ENCODE measurements around the gene USP44.

USP44 gene

GRCh38 chr12:95551305-95551704, at the start of gene USP44:
TSS of gene USP44 (minus strand) at chr12:95551476. CDS start at chr12:95534256, 17,220 bp downstream.
- Histone ChIP-seq H3K4me3 (ENCODE audit: low read length in 2 of 2) (no peak within 1 kb of the TSS), H3K4me1 (ENCODE audit: control insufficient read depth in 2 of 2, insufficient read depth in 2 of 2, low read length in 2 of 2) (peaks cover 0 to 9% of the 10 kb centered on the region in 2 donors), H3K9me3 (ENCODE audit: control insufficient read depth in 2 of 2, low read length in 2 of 2) (no peaks in the 10 kb centered on the region), H3K27me3 (ENCODE audit: control insufficient read depth in 2 of 2, insufficient read depth in 2 of 2, low read length in 2 of 2) (peaks cover 2 to 11% of the 10 kb centered on the region in 2 donors), H3K27ac (ENCODE audit: low read depth in 2 of 2, low read length in 2 of 2) (no peak within 1 kb of the TSS), H3K9ac (ENCODE audit: low read depth in 1 of 2, low read length in 2 of 2) (no peak within 1 kb of the TSS), H3K36me3 (ENCODE audit: control insufficient read depth in 2 of 2, insufficient read depth in 2 of 2, low read length in 2 of 2) (no peaks in the 10 kb centered on the region)

GRCh38 chr12:95600567-95600966, 49.3 kb upstream of the USP44 start:
- H3K9me3 ChIP-seq (ENCODE audit: control insufficient read depth in 2 of 2, low read length in 2 of 2), result no peaks in the 10 kb centered on the region
- H3K27ac ChIP-seq (ENCODE audit: low read depth in 2 of 2, low read length in 2 of 2), result no peak overlapping the region
- H3K36me3 ChIP-seq (ENCODE audit: control insufficient read depth in 2 of 2, insufficient read depth in 2 of 2, low read length in 2 of 2), result no peaks in the 10 kb centered on the region
- no peaks in the 10 kb centered on the region for H3K4me1 ChIP-seq (ENCODE audit: control insufficient read depth in 2 of 2, insufficient read depth in 2 of 2, low read length in 2 of 2)
- H3K4me3 ChIP-seq (ENCODE audit: low read length in 2 of 2), result no peak overlapping the region
- H3K27me3 ChIP-seq (ENCODE audit: control insufficient read depth in 2 of 2, insufficient read depth in 2 of 2, low read length in 2 of 2), result no peaks in the 10 kb centered on the region
- H3K9ac ChIP-seq (ENCODE audit: low read depth in 1 of 2, low read length in 2 of 2), result no peak overlapping the region

GRCh38 chr12:95599880-95600279, 48.6 kb upstream of the USP44 start:
- H3K4me1 ChIP-seq (ENCODE audit: control insufficient read depth in 2 of 2, insufficient read depth in 2 of 2, low read length in 2 of 2), result no peaks in the 10 kb centered on the region
- H3K27me3 ChIP-seq (ENCODE audit: control insufficient read depth in 2 of 2, insufficient read depth in 2 of 2, low read length in 2 of 2), result no peaks in the 10 kb centered on the region
- H3K36me3 ChIP-seq (ENCODE audit: control insufficient read depth in 2 of 2, insufficient read depth in 2 of 2, low read length in 2 of 2), result no peaks in the 10 kb centered on the region
- H3K4me3 ChIP-seq (ENCODE audit: low read length in 2 of 2), result no peak overlapping the region
- no peak overlapping the region for H3K9ac ChIP-seq (ENCODE audit: low read depth in 1 of 2, low read length in 2 of 2)
- no peak overlapping the region for H3K27ac ChIP-seq (ENCODE audit: low read depth in 2 of 2, low read length in 2 of 2)
- H3K9me3 ChIP-seq (ENCODE audit: control insufficient read depth in 2 of 2, low read length in 2 of 2), result no peaks in the 10 kb centered on the region

GRCh38 chr12:95594136-95594535, 42.9 kb upstream of the USP44 start:
- no peaks in the 10 kb centered on the region for H3K4me1 ChIP-seq (ENCODE audit: control insufficient read depth in 2 of 2, insufficient read depth in 2 of 2, low read length in 2 of 2)
- H3K27ac ChIP-seq (ENCODE audit: low read depth in 2 of 2, low read length in 2 of 2), result no peak overlapping the region
- no peaks in the 10 kb centered on the region for H3K9me3 ChIP-seq (ENCODE audit: control insufficient read depth in 2 of 2, low read length in 2 of 2)
- H3K9ac ChIP-seq (ENCODE audit: low read depth in 1 of 2, low read length in 2 of 2), result no peak overlapping the region
- no peaks in the 10 kb centered on the region for H3K27me3 ChIP-seq (ENCODE audit: control insufficient read depth in 2 of 2, insufficient read depth in 2 of 2, low read length in 2 of 2)
- H3K4me3 ChIP-seq (ENCODE audit: low read length in 2 of 2), result no peak overlapping the region
- H3K36me3 ChIP-seq (ENCODE audit: control insufficient read depth in 2 of 2, insufficient read depth in 2 of 2, low read length in 2 of 2), result no peaks in the 10 kb centered on the region

- Histone ChIP-seq H3K27ac (ENCODE audit: low read depth in 2 of 2, low read length in 2 of 2) (no peak overlapping the region), H3K36me3 (ENCODE audit: control insufficient read depth in 2 of 2, insufficient read depth in 2 of 2, low read length in 2 of 2) (no peaks in the 10 kb centered on the region), H3K9me3 (ENCODE audit: control insufficient read depth in 2 of 2, low read length in 2 of 2) (no peaks in the 10 kb centered on the region), H3K9ac (ENCODE audit: low read depth in 1 of 2, low read length in 2 of 2) (no peak overlapping the region), H3K4me1 (ENCODE audit: control insufficient read depth in 2 of 2, insufficient read depth in 2 of 2, low read length in 2 of 2) (no peaks in the 10 kb centered on the region), H3K4me3 (ENCODE audit: low read length in 2 of 2) (no peak overlapping the region), H3K27me3 (ENCODE audit: control insufficient read depth in 2 of 2, insufficient read depth in 2 of 2, low read length in 2 of 2) (no peaks in the 10 kb centered on the region)
These were observed 42.1 kb upstream of the USP44 start for GRCh38 chr12:95593266-95593871.

DNA sequence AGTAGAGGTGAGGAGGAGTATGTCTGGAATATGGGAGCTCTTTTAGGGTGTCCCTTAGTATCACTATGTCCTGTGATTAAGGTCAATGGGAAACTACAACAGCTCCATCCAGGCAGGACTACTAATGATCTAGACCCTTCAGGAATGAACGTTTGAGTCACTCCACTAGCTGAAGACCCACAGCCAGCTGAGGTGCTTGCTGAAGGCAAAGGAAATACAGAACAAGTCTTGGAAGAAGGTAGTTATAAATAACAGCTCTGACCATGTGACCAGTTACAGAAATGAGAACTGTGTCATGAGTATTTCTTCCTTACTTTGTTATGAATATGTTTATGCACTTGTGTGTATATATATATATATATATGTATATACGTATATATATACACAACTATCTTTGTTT, 40.5 kb upstream of the USP44 start:
- Histone ChIP-seq H3K9me3 (ENCODE audit: control insufficient read depth in 2 of 2, low read length in 2 of 2) (no peaks in the 10 kb centered on the region), H3K4me1 (ENCODE audit: control insufficient read depth in 2 of 2, insufficient read depth in 2 of 2, low read length in 2 of 2) (no peaks in the 10 kb centered on the region), H3K27ac (ENCODE audit: low read depth in 2 of 2, low read length in 2 of 2) (no peak overlapping the region), H3K4me3 (ENCODE audit: low read length in 2 of 2) (no peak overlapping the region), H3K9ac (ENCODE audit: low read depth in 1 of 2, low read length in 2 of 2) (no peak overlapping the region), H3K27me3 (ENCODE audit: control insufficient read depth in 2 of 2, insufficient read depth in 2 of 2, low read length in 2 of 2) (no peaks in the 10 kb centered on the region), H3K36me3 (ENCODE audit: control insufficient read depth in 2 of 2, insufficient read depth in 2 of 2, low read length in 2 of 2) (no peaks in the 10 kb centered on the region)

GRCh38 chr12:95590775-95591174, 39.5 kb upstream of the USP44 start:
- no peaks in the 10 kb centered on the region for H3K4me1 ChIP-seq (ENCODE audit: control insufficient read depth in 2 of 2, insufficient read depth in 2 of 2, low read length in 2 of 2)
- no peak overlapping the region for H3K9ac ChIP-seq (ENCODE audit: low read depth in 1 of 2, low read length in 2 of 2)
- no peaks in the 10 kb centered on the region for H3K27me3 ChIP-seq (ENCODE audit: control insufficient read depth in 2 of 2, insufficient read depth in 2 of 2, low read length in 2 of 2)
- no peak overlapping the region for H3K4me3 ChIP-seq (ENCODE audit: low read length in 2 of 2)
- no peaks in the 10 kb centered on the region for H3K36me3 ChIP-seq (ENCODE audit: control insufficient read depth in 2 of 2, insufficient read depth in 2 of 2, low read length in 2 of 2)
- H3K27ac ChIP-seq (ENCODE audit: low read depth in 2 of 2, low read length in 2 of 2), result no peak overlapping the region
- H3K9me3 ChIP-seq (ENCODE audit: control insufficient read depth in 2 of 2, low read length in 2 of 2), result no peaks in the 10 kb centered on the region

- no peaks in the 10 kb centered on the region for H3K4me1 ChIP-seq (ENCODE audit: control insufficient read depth in 2 of 2, insufficient read depth in 2 of 2, low read length in 2 of 2)
- H3K9ac ChIP-seq (ENCODE audit: low read depth in 1 of 2, low read length in 2 of 2), result no peak overlapping the region
- no peaks in the 10 kb centered on the region for H3K36me3 ChIP-seq (ENCODE audit: control insufficient read depth in 2 of 2, insufficient read depth in 2 of 2, low read length in 2 of 2)
- H3K9me3 ChIP-seq (ENCODE audit: control insufficient read depth in 2 of 2, low read length in 2 of 2), result no peaks in the 10 kb centered on the region
- no peak overlapping the region for H3K27ac ChIP-seq (ENCODE audit: low read depth in 2 of 2, low read length in 2 of 2)
- H3K27me3 ChIP-seq (ENCODE audit: control insufficient read depth in 2 of 2, insufficient read depth in 2 of 2, low read length in 2 of 2), result no peaks in the 10 kb centered on the region
- H3K4me3 ChIP-seq (ENCODE audit: low read length in 2 of 2), result no peak overlapping the region
These were observed 32.7 kb upstream of the USP44 start for GRCh38 chr12:95583933-95584332.

DNA sequence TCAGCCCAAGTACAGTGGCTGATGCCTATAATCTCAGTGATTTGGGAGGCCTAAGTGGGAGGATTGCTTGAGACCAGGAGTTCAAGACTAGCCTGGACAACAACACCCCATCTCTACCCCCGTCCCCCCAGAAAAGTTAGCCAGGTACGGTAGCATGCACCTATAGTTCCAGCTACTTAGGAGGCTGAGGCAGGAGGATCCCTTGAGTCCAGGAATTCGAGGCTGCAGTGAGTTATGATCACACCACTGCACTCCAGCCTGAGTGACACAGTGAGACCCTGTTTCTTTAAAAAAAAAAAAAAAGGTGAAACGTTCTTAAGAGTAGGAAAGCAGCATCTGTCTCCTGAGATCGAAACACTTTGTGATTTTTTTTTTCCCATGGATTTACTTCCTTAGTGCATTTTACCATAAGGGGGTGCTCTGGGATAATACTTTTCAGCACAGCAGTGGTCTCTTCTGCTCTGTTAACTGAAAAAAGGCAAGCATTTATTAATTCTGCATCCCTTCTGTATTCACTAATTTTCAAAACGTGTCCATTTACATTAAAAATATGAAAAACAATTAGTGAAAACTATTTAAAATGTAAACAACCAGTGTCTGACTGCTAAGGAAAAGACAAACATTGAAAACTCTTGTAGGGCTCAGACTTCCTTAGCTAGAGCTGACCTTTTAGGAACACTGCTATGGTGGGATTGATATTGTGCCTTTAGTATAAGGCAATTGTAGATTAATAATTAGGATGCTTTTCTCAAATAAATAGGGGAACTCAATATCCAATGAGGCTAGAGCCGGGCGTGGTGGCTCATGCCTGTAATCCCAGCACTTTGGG, 31.2 kb upstream of the USP44 start:
- no peak overlapping the region for H3K4me3 ChIP-seq (ENCODE audit: low read length in 2 of 2)
- no peaks in the 10 kb centered on the region for H3K4me1 ChIP-seq (ENCODE audit: control insufficient read depth in 2 of 2, insufficient read depth in 2 of 2, low read length in 2 of 2)
- no peak overlapping the region for H3K9ac ChIP-seq (ENCODE audit: low read depth in 1 of 2, low read length in 2 of 2)
- no peaks in the 10 kb centered on the region for H3K27me3 ChIP-seq (ENCODE audit: control insufficient read depth in 2 of 2, insufficient read depth in 2 of 2, low read length in 2 of 2)
- no peak overlapping the region for H3K27ac ChIP-seq (ENCODE audit: low read depth in 2 of 2, low read length in 2 of 2)
- no peaks in the 10 kb centered on the region for H3K9me3 ChIP-seq (ENCODE audit: control insufficient read depth in 2 of 2, low read length in 2 of 2)
- H3K36me3 ChIP-seq (ENCODE audit: control insufficient read depth in 2 of 2, insufficient read depth in 2 of 2, low read length in 2 of 2), result no peaks in the 10 kb centered on the region

- H3K36me3 ChIP-seq (ENCODE audit: control insufficient read depth in 2 of 2, insufficient read depth in 2 of 2, low read length in 2 of 2), result no peaks in the 10 kb centered on the region
- H3K27me3 ChIP-seq (ENCODE audit: control insufficient read depth in 2 of 2, insufficient read depth in 2 of 2, low read length in 2 of 2), result no peaks in the 10 kb centered on the region
- no peaks in the 10 kb centered on the region for H3K9me3 ChIP-seq (ENCODE audit: control insufficient read depth in 2 of 2, low read length in 2 of 2)
- no peak overlapping the region for H3K4me3 ChIP-seq (ENCODE audit: low read length in 2 of 2)
- H3K4me1 ChIP-seq (ENCODE audit: control insufficient read depth in 2 of 2, insufficient read depth in 2 of 2, low read length in 2 of 2), result no peaks in the 10 kb centered on the region
- H3K27ac ChIP-seq (ENCODE audit: low read depth in 2 of 2, low read length in 2 of 2), result no peak overlapping the region
- H3K9ac ChIP-seq (ENCODE audit: low read depth in 1 of 2, low read length in 2 of 2), result no peak overlapping the region
These were observed 26.5 kb upstream of the USP44 start for GRCh38 chr12:95577820-95578219.

All from mucosa of rectum (tissue), 2 donors.